A673 (cell line): ENCODE data around the gene MMD2. TPM values are rescaled to one million over a fixed set of nuclear protein-coding genes. Genes with fewer than 3 reads are reported as not detected.

Source experiments
- BruUV-seq: library from RNA; stranded (reverse); fragments of 400-500 nt; replicated peaks from 2 replicates; lab custom pipeline; 2021; lab: Mats Ljungman, UMichigan
- CTCF ChIA-PET: fragments of 300-600 bp; sonication (Branson Sonifier 250); formaldehyde crosslinking; loops from one replicate; lab custom pipeline; 2022; ENCODE audit warnings: antibody characterized with exemption; lab: Charles Lee
- POLR2A ChIA-PET: fragments of 300-600 bp; sonication (Branson Sonifier 250); formaldehyde crosslinking; loops from one replicate; lab custom pipeline; 2022; ENCODE audit warnings: antibody characterized with exemption; ENCODE audit not compliant: low non-redundant PET; lab: Charles Lee
- DNase-seq: peaks from one replicate; pipeline ENCODE4 v3.0.0-alpha.2; 2015; ENCODE audit warnings: low spot score
- H3K27ac ChIP-seq: fragments of 200-600 bp; sonication (generic); 2 replicates; pipeline ENCODE4 v1.5.1; 2016; ENCODE audit warnings: mixed run types, low read depth, mild to moderate bottlenecking, mixed read lengths, antibody characterized with exemption, low read length; ENCODE audit not compliant: poor library complexity, severe bottlenecking
- H3K27me3 ChIP-seq: fragments of 200-600 bp; sonication (generic); replicated peaks from 2 replicates; pipeline ENCODE4 v1.6.1; 2017; ENCODE audit warnings: mixed run types, low read depth, mild to moderate bottlenecking, mixed read lengths, antibody characterized with exemption, low read length; ENCODE audit not compliant: insufficient read depth, poor library complexity
- H3K36me3 ChIP-seq: fragments of 200-600 bp; sonication (generic); 2 replicates; pipeline ENCODE4 v1.6.1; 2016; ENCODE audit warnings: mixed run types, mild to moderate bottlenecking, mixed read lengths, antibody characterized with exemption, low read length; ENCODE audit not compliant: insufficient read depth, poor library complexity, severe bottlenecking
- H3K4me1 ChIP-seq: fragments of 200-600 bp; sonication (generic); 2 replicates; pipeline ENCODE4 v1.6.1; 2017; ENCODE audit warnings: mixed run types, mild to moderate bottlenecking, mixed read lengths, antibody characterized with exemption, low read length; ENCODE audit not compliant: insufficient read depth, poor library complexity, severe bottlenecking
- H3K4me3 ChIP-seq: fragments of 200-600 bp; sonication (generic); 2 replicates; pipeline ENCODE4 v1.5.1; 2016; ENCODE audit warnings: low read depth, mixed run types, mild to moderate bottlenecking, mixed read lengths, low read length; ENCODE audit not compliant: poor library complexity, severe bottlenecking
- H3K9me3 ChIP-seq: fragments of 200-600 bp; sonication (generic); 2 replicates; pipeline ENCODE4 v1.6.1; 2016; ENCODE audit warnings: mixed run types, low read depth, mild to moderate bottlenecking, mixed read lengths, antibody characterized with exemption, low read length; ENCODE audit not compliant: poor library complexity, severe bottlenecking
- EZH2 ChIP-seq: fragments of 200-600 bp; sonication (generic); IDR thresholded peaks from 2 replicates; pipeline ENCODE4 v1.6.1; 2017; ENCODE audit warnings: borderline replicate concordance, low read depth, mild to moderate bottlenecking, mixed read lengths, antibody characterized with exemption, low read length; ENCODE audit not compliant: poor library complexity, severe bottlenecking
- intact Hi-C: fragments of 100-400 bp; cut with micrococcal nuclease; formaldehyde crosslinking; loops from one replicate; pipeline ENCODE4 v1.10.0; 2022; ENCODE audit not compliant: unreplicated experiment
- total RNA-seq: library from RNA; stranded (reverse); gene quantifications from 2 replicates; pipeline ENCODE4 v1.2.3, GENCODE V29; 2021
- TF ChIP-seq, protein P1 (sequence below): fragments of 300-800, 200-600 bp; sonication (generic); conservative IDR thresholded peaks from 2 replicates; pipeline ENCODE4 v1.5.1; 2017; ENCODE audit warnings: low read depth, mild to moderate bottlenecking, antibody characterized with exemption, low read length, moderate library complexity, mixed read lengths

Gene MMD2
- total RNA-seq, 1 experiment from 2014 or later, result not detected

DNA sequence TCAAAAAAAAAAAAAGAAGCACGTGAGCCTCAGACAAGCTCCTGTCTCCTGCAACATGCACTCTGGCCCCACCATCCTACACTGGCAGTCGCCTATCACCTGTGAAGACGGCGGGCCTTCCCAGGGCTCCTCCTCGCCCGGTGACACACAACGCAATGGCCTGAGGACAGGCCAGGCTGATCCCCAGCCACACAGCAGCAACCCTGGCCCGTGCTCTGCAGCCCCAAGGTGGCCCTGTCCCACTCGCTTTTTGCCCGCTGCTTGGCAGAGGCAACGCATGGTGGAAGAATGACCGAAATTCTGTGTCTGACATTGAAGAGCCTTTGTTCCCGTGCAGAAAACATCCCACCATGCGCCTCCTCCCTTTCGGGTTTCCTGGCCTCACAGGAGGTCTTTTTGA is 83.6 kb downstream of the MMD2 start:
- no peaks in the 10 kb centered on the region for H3K36me3 ChIP-seq
- H3K4me3 ChIP-seq, result no peak overlapping the region
- no peaks in the 10 kb centered on the region for H3K4me1 ChIP-seq
- ChIA-PET POLR2A (no interaction called here), CTCF (no interaction called here)
- DNase-seq, result no peak
- intact Hi-C loops, result no loop called here
- no peaks in the 10 kb centered on the region for H3K9me3 ChIP-seq
- H3K27me3 ChIP-seq, result no peaks in the 10 kb centered on the region
- H3K27ac ChIP-seq, result no peak overlapping the region
- TF ChIP-seq, protein P1, sequence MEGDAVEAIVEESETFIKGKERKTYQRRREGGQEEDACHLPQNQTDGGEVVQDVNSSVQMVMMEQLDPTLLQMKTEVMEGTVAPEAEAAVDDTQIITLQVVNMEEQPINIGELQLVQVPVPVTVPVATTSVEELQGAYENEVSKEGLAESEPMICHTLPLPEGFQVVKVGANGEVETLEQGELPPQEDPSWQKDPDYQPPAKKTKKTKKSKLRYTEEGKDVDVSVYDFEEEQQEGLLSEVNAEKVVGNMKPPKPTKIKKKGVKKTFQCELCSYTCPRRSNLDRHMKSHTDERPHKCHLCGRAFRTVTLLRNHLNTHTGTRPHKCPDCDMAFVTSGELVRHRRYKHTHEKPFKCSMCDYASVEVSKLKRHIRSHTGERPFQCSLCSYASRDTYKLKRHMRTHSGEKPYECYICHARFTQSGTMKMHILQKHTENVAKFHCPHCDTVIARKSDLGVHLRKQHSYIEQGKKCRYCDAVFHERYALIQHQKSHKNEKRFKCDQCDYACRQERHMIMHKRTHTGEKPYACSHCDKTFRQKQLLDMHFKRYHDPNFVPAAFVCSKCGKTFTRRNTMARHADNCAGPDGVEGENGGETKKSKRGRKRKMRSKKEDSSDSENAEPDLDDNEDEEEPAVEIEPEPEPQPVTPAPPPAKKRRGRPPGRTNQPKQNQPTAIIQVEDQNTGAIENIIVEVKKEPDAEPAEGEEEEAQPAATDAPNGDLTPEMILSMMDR, result no peak
- TF ChIP-seq EZH2, result no peak
- no TSS peak for BruUV-seq

DNA sequence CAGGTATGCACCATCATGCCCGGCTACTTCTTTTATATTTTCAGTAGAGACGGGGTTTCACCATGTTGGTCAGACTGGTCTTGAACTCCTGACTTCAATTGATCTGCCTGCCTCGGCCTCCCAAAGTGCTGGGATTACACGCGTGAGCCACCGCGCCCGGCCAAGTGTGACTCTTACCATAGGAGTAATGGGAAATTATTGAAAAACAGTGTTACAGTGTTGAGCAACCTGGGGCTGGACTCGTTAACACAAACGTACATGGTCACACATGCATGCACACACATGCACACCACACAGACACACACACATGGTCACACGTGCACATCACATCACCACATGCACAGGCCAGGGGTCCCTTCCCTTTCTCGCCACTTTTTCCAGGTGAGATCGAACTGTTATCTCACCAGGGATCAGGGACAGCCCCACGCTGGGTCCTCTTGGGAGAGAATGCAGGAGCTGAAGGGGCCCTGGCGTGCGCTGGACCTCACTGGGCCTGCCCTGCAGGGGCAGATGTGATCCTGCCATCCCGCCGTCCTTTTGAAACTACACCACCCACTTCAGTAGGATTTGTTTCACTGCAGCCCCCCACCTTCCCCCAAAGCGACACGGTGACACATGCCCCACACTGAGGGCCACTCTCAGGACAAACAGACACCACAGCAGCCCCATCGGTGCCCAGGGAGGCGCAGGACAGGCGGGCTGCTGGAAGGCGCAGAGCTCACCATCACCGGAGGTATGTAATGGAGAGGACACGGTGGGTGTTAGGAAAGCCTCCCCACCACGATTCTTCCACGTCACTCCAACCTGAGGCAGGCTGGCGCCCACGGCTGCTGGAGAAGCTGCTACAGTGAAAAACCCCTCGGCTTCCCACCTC is 85.7 kb downstream of the MMD2 start:
- no TSS peak for BruUV-seq
- CTCF ChIA-PET, result no interaction called here
- POLR2A ChIA-PET, result no interaction called here

DNA sequence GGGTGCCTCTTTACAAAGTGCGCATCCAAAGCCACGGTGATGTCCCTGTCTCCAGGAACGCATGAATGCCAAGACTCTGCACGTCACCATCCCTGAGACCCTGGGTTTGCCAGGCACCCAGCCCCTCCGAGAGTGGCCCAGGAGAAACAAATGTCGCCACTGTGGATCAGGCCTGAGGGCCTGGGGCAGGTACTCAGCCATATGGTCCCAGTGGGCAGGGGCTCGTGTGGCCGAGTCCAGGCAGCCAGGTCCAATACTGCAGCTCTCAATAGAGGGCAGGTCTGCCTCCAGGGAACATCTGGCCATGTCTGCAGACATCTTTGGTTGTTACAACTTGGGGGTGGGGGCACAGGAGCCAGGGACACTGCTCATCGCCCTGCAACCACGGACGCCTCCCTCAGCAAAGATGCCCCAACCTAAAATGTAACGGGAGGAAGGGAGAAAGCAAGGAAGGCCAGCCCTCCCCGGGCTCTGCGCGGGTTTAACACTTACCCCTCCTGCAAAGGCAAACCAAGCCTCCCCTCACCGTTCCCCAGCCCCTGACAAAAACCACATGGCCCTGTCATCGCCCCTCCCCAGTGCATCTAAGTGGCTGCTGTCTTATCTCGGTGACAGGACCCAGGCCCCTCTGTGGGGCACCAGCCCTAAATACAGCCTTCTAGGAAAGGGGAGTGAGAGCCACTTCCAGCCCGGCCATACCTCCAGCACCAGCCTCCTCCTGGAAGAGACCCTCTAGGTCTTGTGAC is 86.9 kb downstream of the MMD2 start:
- DNase-seq, result no peak
- ChIA-PET CTCF (no interaction called here), POLR2A (no interaction called here)
- H3K36me3 ChIP-seq, result no peaks in the 10 kb centered on the region
- no peak overlapping the region for H3K4me3 ChIP-seq
- no peaks in the 10 kb centered on the region for H3K27me3 ChIP-seq
- H3K27ac ChIP-seq, result no peak overlapping the region
- H3K9me3 ChIP-seq, result no peaks in the 10 kb centered on the region
- TF ChIP-seq, protein P1, result no peak
- TF ChIP-seq EZH2, result no peak
- no peaks in the 10 kb centered on the region for H3K4me1 ChIP-seq
- no TSS peak for BruUV-seq
- intact Hi-C loops, result no loop called here

More for the DNA sequence above, 85.7 kb downstream of the MMD2 start:
- Histone ChIP-seq H3K9me3 (no peaks in the 10 kb centered on the region), H3K4me3 (no peak overlapping the region), H3K27me3 (no peaks in the 10 kb centered on the region), H3K4me1 (no peaks in the 10 kb centered on the region), H3K27ac (no peak overlapping the region), H3K36me3 (no peaks in the 10 kb centered on the region)
- TF ChIP-seq, protein P1, result no peak
- TF ChIP-seq EZH2, result no peak
- intact Hi-C loops, result no loop called here
- DNase-seq, result no peak
